Testis (tissue), 3 donors: ENCODE data around the gene CPD. TPM values are rescaled to one million over a fixed set of nuclear protein-coding genes. Genes with fewer than 3 reads are reported as not detected.

ENCODE experiments used
- DNase-seq: peaks from one replicate; pipeline ENCODE4 v3.0.0-alpha.2; 2019
- H3K27ac ChIP-seq, 2 donors: fragments of 200-600 bp; sonication (generic); one replicate each; pipeline ENCODE4 v1.5.1; 2019
- H3K27me3 ChIP-seq: fragments of 200-600 bp; sonication (generic); one replicate; pipeline ENCODE4 v1.5.1; 2019
- H3K36me3 ChIP-seq: fragments of 200-600 bp; sonication (generic); one replicate; pipeline ENCODE4 v1.5.1; 2017; ENCODE audit warnings: low read depth; ENCODE audit errors: missing control alignments
- H3K4me1 ChIP-seq: fragments of 200-600 bp; sonication (generic); one replicate; pipeline ENCODE4 v1.5.1; 2019
- H3K4me3 ChIP-seq, 2 donors: fragments of 200-600 bp; sonication (generic); one replicate each; pipeline ENCODE4 v1.5.1; 2017 to 2019
- H3K9me3 ChIP-seq: fragments of 200-600 bp; sonication (generic); one replicate; pipeline ENCODE4 v1.5.1; 2017
- POLR2A ChIP-seq: fragments of 450-650 bp; IDR thresholded peaks from one replicate; pipeline ENCODE4 v1.6.1; 2017; ENCODE audit warnings: antibody characterized with exemption, mild to moderate bottlenecking, moderate library complexity
- WGBS, 2 donors: methylation state at CpG; one replicate each; pipeline ENCODE4 v1.1.5; 2018; 5-methylcytosine and 5-hydroxymethylcytosine counted together
- intact Hi-C: fragments of 100-400 bp; cut with DNase I; formaldehyde crosslinking; loops from one replicate; pipeline ENCODE4 v1.15.1; 2023; ENCODE audit warnings: low total_unique reads
- polyA plus RNA-seq: library from polyadenylated mRNA; stranded (reverse); fragments of 350-450 nt; fragmentation: Illumina TruSeq; extraction: RNeasy Lipid Tissue Mini Kit (QIAGEN cat#74804); gene quantifications from one replicate; pipeline ENCODE4 v1.2.3, GENCODE V29; 2014; ENCODE audit warnings: low read depth, low replicate concordance; ENCODE audit not compliant: insufficient read depth
- total RNA-seq, 2 donors: library from RNA; depleted of rRNA; stranded (reverse); fragments of >200 nt; gene quantifications; one replicate each; pipeline ENCODE4 v1.2.3, GENCODE V29; 2016
- TF ChIP-seq, protein P1 (sequence below), 3 experiments: fragments of 450-650 bp in 2 of 3; fragments of 200-600 bp in 1 of 3; sonication (generic) in 1 of 3; IDR thresholded peaks; one replicate each; pipeline ENCODE4 v1.5.1; 2016 to 2019; ENCODE audit warnings: antibody characterized with exemption in 3 of 3, mild to moderate bottlenecking in 2 of 3, moderate library complexity in 1 of 3

The CPD gene
- total and polyA plus RNA-seq, 3 donors from 2014 or later, result 108 to 194 (median 134) TPM

DNA sequence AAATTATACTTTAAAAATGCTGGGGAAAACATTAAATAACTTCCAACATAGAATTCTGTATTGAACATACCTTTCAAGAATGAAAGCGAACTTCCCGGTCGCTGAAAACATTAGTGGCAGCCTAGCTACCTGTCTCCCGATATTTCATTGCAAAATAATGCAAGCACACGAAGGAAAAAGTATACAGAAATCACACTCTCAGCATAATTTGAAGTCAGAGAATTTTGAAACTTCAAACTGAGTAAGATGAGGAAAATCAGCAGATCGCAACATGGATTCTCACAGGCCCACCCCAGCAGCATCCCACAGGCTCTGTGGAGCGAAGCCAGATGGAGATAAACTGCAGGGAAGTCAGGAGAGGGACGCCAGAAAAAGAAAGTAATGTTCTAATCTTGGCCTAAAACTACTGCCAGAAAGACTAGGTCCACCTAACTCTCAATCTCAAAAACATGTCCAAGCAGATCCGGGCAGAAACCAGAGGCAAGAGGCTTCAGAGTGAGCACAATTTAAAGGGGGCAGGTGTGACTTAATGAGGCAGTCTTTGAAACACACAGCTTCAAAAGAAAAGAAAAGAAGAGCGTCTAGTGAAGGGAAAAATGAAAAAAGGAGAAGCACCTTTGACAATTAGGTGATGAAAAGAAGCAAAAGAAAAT is 93.6 kb downstream of the CPD start:
- no peak for DNase-seq
- no peaks in the 10 kb centered on the region for H3K9me3 ChIP-seq
- no peaks in the 10 kb centered on the region for H3K27me3 ChIP-seq
- 56 to 61% methylated on average over 10 of the region's 10 CpGs for whole genome bisulfite sequencing, 2 donors
- no peaks in the 10 kb centered on the region for H3K4me1 ChIP-seq
- intact Hi-C loops, result no loop called here
- no peak for TF ChIP-seq POLR2A
- TF ChIP-seq, protein P1, sequence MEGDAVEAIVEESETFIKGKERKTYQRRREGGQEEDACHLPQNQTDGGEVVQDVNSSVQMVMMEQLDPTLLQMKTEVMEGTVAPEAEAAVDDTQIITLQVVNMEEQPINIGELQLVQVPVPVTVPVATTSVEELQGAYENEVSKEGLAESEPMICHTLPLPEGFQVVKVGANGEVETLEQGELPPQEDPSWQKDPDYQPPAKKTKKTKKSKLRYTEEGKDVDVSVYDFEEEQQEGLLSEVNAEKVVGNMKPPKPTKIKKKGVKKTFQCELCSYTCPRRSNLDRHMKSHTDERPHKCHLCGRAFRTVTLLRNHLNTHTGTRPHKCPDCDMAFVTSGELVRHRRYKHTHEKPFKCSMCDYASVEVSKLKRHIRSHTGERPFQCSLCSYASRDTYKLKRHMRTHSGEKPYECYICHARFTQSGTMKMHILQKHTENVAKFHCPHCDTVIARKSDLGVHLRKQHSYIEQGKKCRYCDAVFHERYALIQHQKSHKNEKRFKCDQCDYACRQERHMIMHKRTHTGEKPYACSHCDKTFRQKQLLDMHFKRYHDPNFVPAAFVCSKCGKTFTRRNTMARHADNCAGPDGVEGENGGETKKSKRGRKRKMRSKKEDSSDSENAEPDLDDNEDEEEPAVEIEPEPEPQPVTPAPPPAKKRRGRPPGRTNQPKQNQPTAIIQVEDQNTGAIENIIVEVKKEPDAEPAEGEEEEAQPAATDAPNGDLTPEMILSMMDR (IDR thresholded peaks at IDR 0.05), result no peak
- H3K27ac ChIP-seq, result no peak overlapping the region
- H3K4me3 ChIP-seq, result no peak overlapping the region
- no peaks in the 10 kb centered on the region for H3K36me3 ChIP-seq

DNA sequence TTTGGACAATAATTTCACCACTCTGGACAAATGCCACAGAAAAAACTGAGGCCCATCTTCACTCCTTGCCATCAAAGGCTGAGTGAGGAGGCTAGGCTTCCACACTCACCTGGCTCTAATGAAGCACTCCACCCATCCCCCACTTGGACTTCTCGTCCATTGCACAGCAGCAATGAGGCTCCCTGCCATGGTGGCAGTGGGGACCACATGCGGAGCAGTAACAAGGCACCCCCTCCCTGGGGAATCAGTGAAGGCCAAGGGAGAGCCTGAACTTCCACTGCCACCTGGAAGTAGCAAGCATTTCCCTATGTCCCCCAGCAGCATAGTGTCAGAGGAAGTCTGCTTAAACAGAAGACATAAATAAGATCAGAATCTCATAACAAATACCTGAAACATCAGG is 96.5 kb downstream of the CPD start:
- WGBS, 2 donors, result 83 to 92% methylated on average over 2 of the region's 2 CpGs
- TF ChIP-seq, protein P1 (IDR thresholded peaks at IDR 0.05), result no peak
- TF ChIP-seq POLR2A, result no peak

DNA sequence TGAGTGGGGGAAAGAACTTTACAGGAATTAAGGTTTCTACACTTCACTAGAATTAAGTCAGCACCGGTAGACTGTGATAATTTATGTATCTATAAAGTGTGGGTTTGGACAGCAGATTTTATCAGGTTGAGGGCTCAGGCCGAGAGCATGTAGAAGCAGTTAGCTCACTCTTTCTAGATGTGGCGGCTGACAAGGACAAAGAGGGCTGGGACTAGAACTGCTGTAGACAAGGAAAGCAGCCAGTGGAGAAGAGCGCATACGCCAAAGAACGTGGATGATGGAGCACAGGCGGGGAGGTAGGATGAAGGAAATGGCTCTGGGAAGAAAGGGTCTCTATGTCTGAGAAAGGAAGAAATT is 98.0 kb downstream of the CPD start:
- Histone ChIP-seq H3K36me3 (no peaks in the 10 kb centered on the region), H3K9me3 (no peaks in the 10 kb centered on the region), H3K4me1 (no peaks in the 10 kb centered on the region), H3K27me3 (no peaks in the 10 kb centered on the region), H3K27ac (peak overlapping the region in 1 of 2 donors; percentile 94), H3K4me3 (peak overlapping the region; percentile 89 to 92)
- intact Hi-C loops, result no loop called here
- no peak for TF ChIP-seq POLR2A
- TF ChIP-seq, protein P1 (IDR thresholded peaks at IDR 0.05), result no peak
- WGBS, 2 donors, result 5 to 9% methylated on average over 7 of the region's 7 CpGs
- DNase-seq, result peak; percentile 28

More for the DNA sequence above, 96.5 kb downstream of the CPD start:
- H3K4me1 ChIP-seq, result no peaks in the 10 kb centered on the region
- H3K27ac ChIP-seq, result no peak overlapping the region
- no peak overlapping the region for H3K4me3 ChIP-seq
- no peak for DNase-seq
- H3K27me3 ChIP-seq, result no peaks in the 10 kb centered on the region
- intact Hi-C loops, result no loop called here
- H3K36me3 ChIP-seq, result no peaks in the 10 kb centered on the region
- H3K9me3 ChIP-seq, result no peaks in the 10 kb centered on the region

DNA sequence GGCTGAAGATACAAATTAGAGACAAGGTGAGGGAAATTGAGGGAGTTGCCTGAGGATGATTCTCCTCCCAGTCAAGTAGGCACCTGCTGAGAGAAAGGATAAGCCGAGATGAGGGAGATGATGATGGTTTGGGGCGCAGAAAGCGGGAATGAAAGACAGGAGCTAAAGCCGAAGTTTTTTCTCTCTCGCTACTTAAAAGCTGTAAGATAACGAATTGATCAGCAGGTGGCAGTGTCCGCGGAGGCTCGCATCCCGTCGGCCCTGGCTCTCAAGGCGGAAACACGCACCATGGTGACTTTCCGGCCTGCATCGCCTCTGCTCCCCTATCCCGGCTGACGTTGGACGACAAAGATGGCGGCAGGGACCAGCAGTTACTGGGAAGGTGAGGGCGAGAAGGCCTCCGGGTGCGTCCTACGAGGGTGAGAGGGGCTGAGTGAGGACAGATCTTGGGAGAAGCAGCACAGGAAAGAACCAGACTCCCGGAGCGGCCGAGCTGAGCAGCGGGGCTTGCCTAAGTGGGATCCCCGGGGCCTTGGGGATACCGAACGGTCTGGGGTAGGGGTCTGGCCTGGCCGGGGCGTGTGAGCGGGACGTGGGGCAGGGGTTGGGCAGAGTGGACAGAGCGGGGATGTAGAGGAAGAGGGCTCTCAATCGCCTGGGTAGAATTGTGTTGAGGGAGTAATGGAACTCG is 98.5 kb downstream of the CPD start, which contains the start of gene GOSR1:
Gene GOSR1 (plus strand): TSS at position 326 of the 691 bp plus-strand sequence. CDS start 26 bp downstream, at position 352.
- intact Hi-C loops, result no loop called here
- Histone ChIP-seq H3K4me1 (no peaks in the 10 kb centered on the region), H3K9me3 (no peaks in the 10 kb centered on the region), H3K36me3 (no peaks in the 10 kb centered on the region), H3K4me3 (peak within 1 kb of the TSS; percentile 89 to 92), H3K27ac (peak within 1 kb of the TSS; percentile 93 to 94), H3K27me3 (no peaks in the 10 kb centered on the region)
- TF ChIP-seq, protein P1 (IDR thresholded peaks at IDR 0.05), result peak; percentile 65 to 91 (median 67)
- no peak for TF ChIP-seq POLR2A
- WGBS, 2 donors, result 1% methylated on average over 36 to 37 of the region's 37 CpGs
- peak; percentile 98 for DNase-seq
